Heart right ventricle (tissue), 16 donors: ENCODE results near the gene UNKL. TPM values are rescaled to one million over a fixed set of nuclear protein-coding genes. Genes with fewer than 3 reads are reported as not detected.
A peak's percentile ranks its signal among the peaks of the same experiment; 100 is the strongest.

Experiments
- ATAC-seq, 8 donors: fragments of 200-7000 bp; cut with Tn5 transposase; one replicate each; pipeline ENCODE4 v1.9.1; 2020; ENCODE audit warnings: mild to moderate bottlenecking in 8 of 8, moderate library complexity in 8 of 8, moderate number of reproducible peaks in 1 of 8
- DNase-seq, 2 donors: peaks; one replicate each; pipeline ENCODE4 v3.0.0-alpha.2; 2020
- H3K27ac ChIP-seq, 10 donors: fragments of 200-600 bp; sonication (generic) in 2 of 10; one replicate each; pipeline versions ENCODE4 v1.5.0 to v1.8.0; 2020 to 2022; ENCODE audit warnings: mild to moderate bottlenecking in 3 of 10
- H3K27me3 ChIP-seq, 7 donors: fragments of 200-600 bp; one replicate each; pipeline ENCODE4 v1.8.0; 2021 to 2022; ENCODE audit warnings: mild to moderate bottlenecking in 2 of 7
- H3K36me3 ChIP-seq, 9 donors: fragments of 200-600 bp; sonication (generic) in 1 of 9; one replicate each; pipeline versions ENCODE4 v1.5.0 to v1.8.0; 2020 to 2022; ENCODE audit warnings: mild to moderate bottlenecking in 2 of 9
- H3K4me1 ChIP-seq, 9 donors: fragments of 200-600 bp; sonication (generic) in 1 of 9; one replicate each; pipeline versions ENCODE4 v1.5.0 to v1.8.0; 2020 to 2022; ENCODE audit warnings: mild to moderate bottlenecking in 4 of 9
- H3K4me3 ChIP-seq, 10 donors: fragments of 200-600 bp; sonication (generic) in 2 of 10; one replicate each; pipeline versions ENCODE4 v1.5.0 to v1.8.0; 2020 to 2022; ENCODE audit warnings: mild to moderate bottlenecking in 7 of 10, moderate library complexity in 2 of 10
- H3K9me3 ChIP-seq, 11 donors: fragments of 200-600 bp in 10 of 11; sonication (generic) in 2 of 11; one replicate each; pipeline versions ENCODE4 v1.5.0 to v1.8.0; 2013 to 2022; ENCODE audit warnings: mild to moderate bottlenecking in 2 of 11, control low read depth in 1 of 11, moderate library complexity in 1 of 11
- WGBS, 2 donors: extraction: QIAGEN DNeasy Blood & Tissue Kit; methylation state at CpG; one replicate each; pipeline ENCODE4 v1.1.7; 2013; ENCODE audit warnings: inconsistent platforms in 1 of 2; 5-methylcytosine and 5-hydroxymethylcytosine counted together
- intact Hi-C, 10 donors: fragments of 100-400 bp; cut with DNase I; formaldehyde crosslinking; loops; one replicate each; pipeline versions ENCODE4 v1.11.1 to v1.14.2; 2022
- polyA plus RNA-seq, 2 donors: library from polyadenylated mRNA; stranded (reverse); fragments of 200-250 nt; gene quantifications; one replicate each; pipeline ENCODE4 v1.2.3, GENCODE V29; 2013
- total RNA-seq, 10 donors: library from RNA; stranded (reverse); fragmentation: NEBNext Ultra II Directional in 3 of 10; extraction: Animal tissue kit (Norgen Biotek cat#: 25700) in 3 of 10; gene quantifications; one replicate each; pipeline versions ENCODE4 v1.2.1 to v1.2.4, GENCODE V29; 2021 to 2023
- TF ChIP-seq, protein P1 (sequence below), 9 donors: fragments of 200-600 bp; sonication (generic) in 2 of 9; IDR thresholded peaks; one replicate each; pipeline versions ENCODE4 v1.5.0 to v1.8.0; 2021 to 2022; ENCODE audit warnings: antibody characterized with exemption in 9 of 9, mild to moderate bottlenecking in 5 of 9, moderate library complexity in 1 of 9
- donor health status: Arrhythmogenic right ventricular cardiomyopathy.
- donor health status: ischemic (EF 13 %, LVEDD 7.1; RV severe dilation, severe dysfunction).
- donor health status: healthy with polysubstance abuse.
- donor health status: DM: no; HTN: yes; CAD: no.
- donor health status: DM: no; HTN: no; CAD: no.
- donor health status: ischemic (EF 25% LVEDD 6.9; RV normal size, moderate dysfunction).
- donor health status: ischemic (EF 25% LVEDD 5.7; RV mildly dilated, moderate dysfunction).
- donor health status: healthy.
- donor health status: DM: yes; HTN: yes; CAD: no.
- donor health status: Ischemic cardiomyopathy.
- donor health status: ischemic (EF 35%, LVEDD 5.7; RV mildly dilated, moderate dysfunction).
- donor health status: nonischemic (EF 11% LVEDD 7.7; RV severe dilation, severe dysfunction).
- donor health status: DM: yes; HTN: yes; CAD: no.
- donor health status: PGD.
- donor health status: ischemic (EF 29% LVEDD 5.4; RV normal size, mild dysfunction).
- donor health status: nonischemic (EF 23%, LVEDD 6.1; RV moderate dilation, normal function).

UNKL gene
- total and polyA plus RNA-seq, 12 donors = 3.3 to 20.4 (median 11.4) TPM

GRCh38 chr16:1424028-1424427, 9.5 kb upstream of the UNKL start:
- ATAC-seq = no peak
- H3K27ac ChIP-seq = no peak overlapping the region
- DNase-seq = no peak
- TF ChIP-seq, protein P1, sequence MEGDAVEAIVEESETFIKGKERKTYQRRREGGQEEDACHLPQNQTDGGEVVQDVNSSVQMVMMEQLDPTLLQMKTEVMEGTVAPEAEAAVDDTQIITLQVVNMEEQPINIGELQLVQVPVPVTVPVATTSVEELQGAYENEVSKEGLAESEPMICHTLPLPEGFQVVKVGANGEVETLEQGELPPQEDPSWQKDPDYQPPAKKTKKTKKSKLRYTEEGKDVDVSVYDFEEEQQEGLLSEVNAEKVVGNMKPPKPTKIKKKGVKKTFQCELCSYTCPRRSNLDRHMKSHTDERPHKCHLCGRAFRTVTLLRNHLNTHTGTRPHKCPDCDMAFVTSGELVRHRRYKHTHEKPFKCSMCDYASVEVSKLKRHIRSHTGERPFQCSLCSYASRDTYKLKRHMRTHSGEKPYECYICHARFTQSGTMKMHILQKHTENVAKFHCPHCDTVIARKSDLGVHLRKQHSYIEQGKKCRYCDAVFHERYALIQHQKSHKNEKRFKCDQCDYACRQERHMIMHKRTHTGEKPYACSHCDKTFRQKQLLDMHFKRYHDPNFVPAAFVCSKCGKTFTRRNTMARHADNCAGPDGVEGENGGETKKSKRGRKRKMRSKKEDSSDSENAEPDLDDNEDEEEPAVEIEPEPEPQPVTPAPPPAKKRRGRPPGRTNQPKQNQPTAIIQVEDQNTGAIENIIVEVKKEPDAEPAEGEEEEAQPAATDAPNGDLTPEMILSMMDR (IDR thresholded peaks at IDR 0.05) = no peak
- no peaks in the 10 kb centered on the region for H3K27me3 ChIP-seq
- no peaks in the 10 kb centered on the region for H3K36me3 ChIP-seq
- WGBS, 2 donors = 94 to 96% methylated on average over 12 of the region's 12 CpGs
- H3K4me1 ChIP-seq = peaks cover 5 to 27% (median 23%) of the 10 kb centered on the region in 9 donors
- no peaks in the 10 kb centered on the region for H3K9me3 ChIP-seq
- no peak overlapping the region for H3K4me3 ChIP-seq
- intact Hi-C loops = loop anchor here in 1 of 10 donors (10.0 kb wide), 2 partner anchors 51 to 121 kb away; partner anchors contain the start of gene CLCN7

- Histone ChIP-seq H3K4me1 (peaks cover 2 to 27% (median 20%) of the 10 kb centered on the region in 9 donors), H3K27ac (peak overlapping the region in 5 of 10 donors; percentile 95 to 98 (median 96)), H3K27me3 (no peaks in the 10 kb centered on the region), H3K9me3 (no peaks in the 10 kb centered on the region), H3K4me3 (no peak overlapping the region), H3K36me3 (peaks cover 0 to 9% (median 0%) of the 10 kb centered on the region in 9 donors)
- intact Hi-C loops = loop anchor here in 1 of 10 donors (10.0 kb wide), 2 partner anchors 53 to 123 kb away; partner anchors contain the start of gene CLCN7
- TF ChIP-seq, protein P1 (IDR thresholded peaks at IDR 0.05) = no peak
- 88 to 90% methylated on average over 10 of the region's 10 CpGs for WGBS, 2 donors
- DNase-seq (no peak), ATAC-seq (no peak)
These were observed 7.6 kb upstream of the UNKL start for GRCh38 chr16:1422076-1422475.

DNA sequence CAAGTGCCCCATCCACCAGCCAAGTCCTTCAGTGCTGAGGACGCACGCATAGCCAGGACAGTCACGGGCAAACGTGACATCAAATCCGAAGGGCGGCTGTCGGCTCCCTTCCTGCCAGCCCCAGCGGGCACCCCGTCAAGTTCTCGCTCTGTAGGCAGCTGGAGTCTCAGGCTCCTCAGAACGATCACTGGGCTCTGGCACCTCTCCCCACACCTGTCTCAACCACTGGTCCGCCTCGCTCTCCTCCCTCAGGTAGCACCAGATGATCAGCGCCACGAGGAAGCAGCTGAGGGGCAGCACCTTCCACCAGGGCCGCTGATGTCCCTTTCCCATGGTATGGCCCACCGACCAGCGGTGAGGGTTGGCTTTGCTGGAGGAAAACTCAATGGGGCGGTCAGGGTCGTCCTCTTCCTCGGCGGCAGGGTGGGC, 5.6 kb upstream of the UNKL start:
- TF ChIP-seq, protein P1 (IDR thresholded peaks at IDR 0.05) = no peak
- peak in 3 of 8 donors; percentile 0 to 4 (median 1) for ATAC-seq
- H3K36me3 ChIP-seq = peaks cover 0 to 9% (median 0%) of the 10 kb centered on the region in 9 donors
- no peaks in the 10 kb centered on the region for H3K27me3 ChIP-seq
- DNase-seq = no peak
- peak overlapping the region in 9 of 10 donors; percentile 94 to 98 (median 96) for H3K27ac ChIP-seq
- intact Hi-C loops = loop anchor here in 2 of 10 donors (2.0 to 10.0 kb wide), 3 partner anchors 55 to 193 kb away; partner anchors contain the start of genes CLCN7 (in 1 of the 2), CRAMP1 (in 1 of the 2) and IFT140 (in 1 of the 2)
- WGBS, 2 donors = 1 to 4% methylated on average over 22 of the region's 22 CpGs
- H3K4me1 ChIP-seq = peaks cover 2 to 29% (median 20%) of the 10 kb centered on the region in 9 donors
- H3K9me3 ChIP-seq = no peaks in the 10 kb centered on the region
- H3K4me3 ChIP-seq = peak overlapping the region; percentile 70 to 92 (median 85)

GRCh38 chr16:1416521-1416941, 2.0 kb upstream of the UNKL start:
- intact Hi-C loops = loop anchor here in 1 of 10 donors (10.0 kb wide), 1 partner anchor 58 kb away; the partner anchor contains the start of gene CLCN7
- no peaks in the 10 kb centered on the region for H3K27me3 ChIP-seq
- peaks cover 0 to 25% (median 0%) of the 10 kb centered on the region in 9 donors for H3K36me3 ChIP-seq
- H3K27ac ChIP-seq = no peak overlapping the region
- TF ChIP-seq, protein P1 (IDR thresholded peaks at IDR 0.05) = no peak
- ATAC-seq = no peak
- 68 to 71% methylated on average over 3 of the region's 3 CpGs for WGBS, 2 donors
- no peak for DNase-seq
- no peaks in the 10 kb centered on the region for H3K9me3 ChIP-seq
- H3K4me3 ChIP-seq = no peak overlapping the region
- peaks cover 2 to 47% (median 30%) of the 10 kb centered on the region in 9 donors for H3K4me1 ChIP-seq
